ENCODE results near the gene BNIP1.
"Not testable (repeated sequence)": the region's sequence is repeated elsewhere in the genome, so short reads cannot be mapped to it uniquely, and the experiment has no call there.

The BNIP1 gene

GRCh38 chr5:173144200-173145176 is at the start of gene BNIP1:
BNIP1 (plus strand) TSS chr5:173144531; CDS start chr5:173144546, 15 bp downstream.
- DNase-seq: peak; percentile 66

- DNase-seq: no peak
These were observed 45.5 kb upstream of the BNIP1 start for GRCh38 chr5:173098787-173099186.

- no peak for DNase-seq
These were observed 44.9 kb upstream of the BNIP1 start for GRCh38 chr5:173099461-173099860.

GRCh38 chr5:173101245-173101644 is 43.1 kb upstream of the BNIP1 start:
- DNase-seq: no peak

GRCh38 chr5:173103411-173103810 is 40.9 kb upstream of the BNIP1 start:
- DNase-seq: no peak

- no peak for DNase-seq
These were observed 35.4 kb upstream of the BNIP1 start for GRCh38 chr5:173108914-173109313.

- no peak for DNase-seq
These were observed 29.8 kb upstream of the BNIP1 start for GRCh38 chr5:173114536-173114935.

- no peak for DNase-seq
These were observed 24.6 kb upstream of the BNIP1 start for GRCh38 chr5:173119719-173120118.

- no peak for DNase-seq
These were observed 20.9 kb upstream of the BNIP1 start for GRCh38 chr5:173123416-173123815.

GRCh38 chr5:173132166-173132565 is 12.2 kb upstream of the BNIP1 start:
- not testable (repeated sequence) for DNase-seq

GRCh38 chr5:173138707-173139106 is 5.6 kb upstream of the BNIP1 start:
- DNase-seq: no peak

- DNase-seq: no peak
These were observed 4.7 kb upstream of the BNIP1 start for GRCh38 chr5:173139631-173140030.

- DNase-seq: no peak
These were observed 3.6 kb upstream of the BNIP1 start for GRCh38 chr5:173140769-173141168.

GRCh38 chr5:173143567-173143966 is 764 bp upstream of the BNIP1 start:
- no peak for DNase-seq

GRCh38 chr5:173148354-173148753 is 4.0 kb downstream of the BNIP1 start:
- DNase-seq: no peak

- DNase-seq: no peak
These were observed 8.2 kb downstream of the BNIP1 start for GRCh38 chr5:173152547-173152946.

- no peak for DNase-seq
These were observed 9.5 kb downstream of the BNIP1 start for GRCh38 chr5:173153842-173154241.

- not testable (repeated sequence) for DNase-seq
These were observed 10.3 kb downstream of the BNIP1 start for GRCh38 chr5:173154619-173155018.

GRCh38 chr5:173155912-173156311 is 11.6 kb downstream of the BNIP1 start:
- DNase-seq: no peak

GRCh38 chr5:173158366-173158765 is 14.0 kb downstream of the BNIP1 start:
- DNase-seq: no peak

- DNase-seq: no peak
These were observed 14.9 kb downstream of the BNIP1 start for GRCh38 chr5:173159256-173159655.

- no peak for DNase-seq
These were observed 16.8 kb downstream of the BNIP1 start for GRCh38 chr5:173161148-173161547.

GRCh38 chr5:173163219-173163618 is 18.9 kb downstream of the BNIP1 start:
- DNase-seq: no peak

GRCh38 chr5:173165177-173166016 is 21.1 kb downstream of the BNIP1 start:
- DNase-seq: no peak

All from NCI-H2107 (cell line).